SU-DHL-6 (cell line): Measurements from ENCODE around the gene GRID1.
"Not testable (repeated sequence)": the region's sequence is repeated elsewhere in the genome, so short reads cannot be mapped to it uniquely, and the experiment has no call there.

Experiments used
- H2AFZ ChIP-seq: fragments of 200-600 bp; sonication (generic); 2 replicates; pipeline ENCODE4 v1.6.1; 2014; ENCODE audit warnings: low read depth, mild to moderate bottlenecking, moderate library complexity, mixed read lengths, antibody characterized with exemption, low read length; ENCODE audit not compliant: severe bottlenecking
- H3F3A ChIP-seq: fragments of 200-600 bp; shearing (Covaris generic); 2 replicates; pipeline ENCODE4 v1.6.0; 2016; ENCODE audit warnings: antibody characterized with exemption, mild to moderate bottlenecking; ENCODE audit not compliant: insufficient read depth
- H3K27ac ChIP-seq: fragments of 200-600 bp; sonication (generic); 2 replicates; pipeline ENCODE4 v1.5.1; 2016; ENCODE audit warnings: low read depth, mild to moderate bottlenecking, low read length, moderate library complexity, mixed read lengths
- H3K27me3 ChIP-seq: fragments of 200-600 bp; sonication (generic), shearing (Covaris generic); 2 replicates; pipeline ENCODE4 v1.6.0; 2014; ENCODE audit warnings: mild to moderate bottlenecking, low read length
- H3K36me3 ChIP-seq: fragments of 200-600 bp; sonication (generic); 2 replicates; pipeline ENCODE4 v1.6.1; 2014; ENCODE audit warnings: mild to moderate bottlenecking, low read length, mixed read lengths
- H3K4me2 ChIP-seq: fragments of 300-600, 200-600 bp; shearing (Covaris generic), sonication (generic); 2 replicates; pipeline ENCODE4 v1.6.0; 2014; ENCODE audit warnings: low read length, low read depth, mild to moderate bottlenecking; ENCODE audit not compliant: poor library complexity, severe bottlenecking
- H3K4me3 ChIP-seq: fragments of 200-600 bp; sonication (generic); 2 replicates; pipeline ENCODE4 v1.5.1; 2014; ENCODE audit warnings: antibody characterized with exemption, low read length, mild to moderate bottlenecking, mixed read lengths; ENCODE audit not compliant: insufficient read depth, poor library complexity, severe bottlenecking
- H3K79me2 ChIP-seq: fragments of 200-600 bp; sonication (generic); 2 replicates; pipeline ENCODE4 v1.6.1; 2014; ENCODE audit warnings: mild to moderate bottlenecking, low read length, moderate library complexity; ENCODE audit not compliant: insufficient read depth
- H3K9ac ChIP-seq: fragments of 200-600 bp; sonication (generic); 2 replicates; pipeline ENCODE4 v1.7.0; 2014; ENCODE audit warnings: mild to moderate bottlenecking, low read length
- H3K9me2 ChIP-seq: fragments of 200-600 bp; sonication (generic); replicated peaks from 2 replicates; pipeline ENCODE4 v1.6.1; 2014; ENCODE audit warnings: low read length; ENCODE audit not compliant: insufficient read depth
- H3K9me3 ChIP-seq: fragments of 200-600 bp; sonication (generic); 2 replicates; pipeline ENCODE4 v1.6.1; 2014; ENCODE audit warnings: low read length, mixed read lengths; ENCODE audit not compliant: insufficient read depth
- H4K20me1 ChIP-seq: fragments of 200-600 bp; sonication (generic); 2 replicates; pipeline ENCODE4 v1.6.1; 2014; ENCODE audit warnings: low read depth, mild to moderate bottlenecking, antibody characterized with exemption, low read length, moderate library complexity, mixed read lengths
- EZH2phosphoT487 ChIP-seq: fragments of 200-600 bp; sonication (generic), shearing (Covaris generic); conservative IDR thresholded peaks from 2 replicates; pipeline ENCODE4 v1.6.1; 2018; ENCODE audit warnings: mild to moderate bottlenecking, antibody characterized with exemption, low read length, moderate library complexity, mixed read lengths
- TF ChIP-seq, protein P1 (sequence below): fragments of 200-600 bp; sonication (generic); IDR thresholded peaks from one replicate; pipeline ENCODE4 v1.5.1; 2017; ENCODE audit warnings: antibody characterized with exemption, mild to moderate bottlenecking, low read length, moderate library complexity; ENCODE audit not compliant: insufficient read depth, poor library complexity, severe bottlenecking

GRID1 gene

DNA sequence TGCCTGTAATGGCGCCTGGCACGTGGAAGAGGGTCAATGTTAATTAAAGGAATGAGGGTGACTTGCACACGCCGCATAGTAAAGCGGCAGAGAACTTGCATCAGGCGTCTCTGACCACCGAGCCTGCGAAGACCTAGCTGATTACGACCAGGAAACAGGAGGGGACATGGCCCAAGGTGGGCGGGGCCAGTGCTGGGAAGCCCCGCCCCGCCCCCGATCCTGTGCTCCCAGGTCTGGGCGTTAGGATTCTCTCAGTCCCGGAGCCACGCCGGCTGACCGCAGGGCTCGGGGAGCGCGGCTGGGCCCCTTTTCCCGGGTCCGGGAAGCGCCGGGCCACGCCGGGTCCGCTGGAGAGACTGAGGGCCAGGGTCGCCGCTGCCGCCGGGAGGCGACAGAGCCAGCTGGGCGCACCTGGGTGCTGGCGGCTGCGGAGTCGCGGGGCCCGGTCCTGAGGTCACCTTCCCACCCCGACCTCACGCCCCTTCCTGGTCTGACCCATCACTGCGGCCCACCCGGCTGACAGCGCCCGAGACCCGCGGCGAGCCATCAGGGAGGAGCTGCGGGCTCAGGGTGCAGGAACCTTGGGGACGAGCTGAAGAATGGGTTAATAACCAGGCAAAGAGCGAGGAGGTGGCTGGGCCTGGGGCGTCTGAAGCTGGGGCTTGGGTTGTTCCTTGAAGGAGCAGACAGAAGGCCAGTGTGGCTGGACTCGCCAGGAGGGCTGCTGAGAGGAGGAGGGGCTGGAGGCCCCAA is 23.0 kb upstream of the GRID1 start:
- no peaks in the 10 kb centered on the region for H3K9me2 ChIP-seq
- no peaks in the 10 kb centered on the region for H3K79me2 ChIP-seq
- H3K27me3 ChIP-seq, result no peaks in the 10 kb centered on the region
- H3K9me3 ChIP-seq, result no peaks in the 10 kb centered on the region
- no peaks in the 10 kb centered on the region for H3K36me3 ChIP-seq
- peak overlapping the region; percentile 55 for H2AFZ ChIP-seq
- H3F3A ChIP-seq, result peaks cover 52% of the 10 kb centered on the region
- peak overlapping the region; percentile 85 for H3K9ac ChIP-seq
- H3K4me2 ChIP-seq, result peak overlapping the region; percentile 96
- TF ChIP-seq, protein P1, sequence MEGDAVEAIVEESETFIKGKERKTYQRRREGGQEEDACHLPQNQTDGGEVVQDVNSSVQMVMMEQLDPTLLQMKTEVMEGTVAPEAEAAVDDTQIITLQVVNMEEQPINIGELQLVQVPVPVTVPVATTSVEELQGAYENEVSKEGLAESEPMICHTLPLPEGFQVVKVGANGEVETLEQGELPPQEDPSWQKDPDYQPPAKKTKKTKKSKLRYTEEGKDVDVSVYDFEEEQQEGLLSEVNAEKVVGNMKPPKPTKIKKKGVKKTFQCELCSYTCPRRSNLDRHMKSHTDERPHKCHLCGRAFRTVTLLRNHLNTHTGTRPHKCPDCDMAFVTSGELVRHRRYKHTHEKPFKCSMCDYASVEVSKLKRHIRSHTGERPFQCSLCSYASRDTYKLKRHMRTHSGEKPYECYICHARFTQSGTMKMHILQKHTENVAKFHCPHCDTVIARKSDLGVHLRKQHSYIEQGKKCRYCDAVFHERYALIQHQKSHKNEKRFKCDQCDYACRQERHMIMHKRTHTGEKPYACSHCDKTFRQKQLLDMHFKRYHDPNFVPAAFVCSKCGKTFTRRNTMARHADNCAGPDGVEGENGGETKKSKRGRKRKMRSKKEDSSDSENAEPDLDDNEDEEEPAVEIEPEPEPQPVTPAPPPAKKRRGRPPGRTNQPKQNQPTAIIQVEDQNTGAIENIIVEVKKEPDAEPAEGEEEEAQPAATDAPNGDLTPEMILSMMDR, result peak; percentile 12
- TF ChIP-seq EZH2phosphoT487, result no peak
- peak overlapping the region; percentile 52 for H3K4me3 ChIP-seq
- H3K27ac ChIP-seq, result peak overlapping the region; percentile 97
- no peaks in the 10 kb centered on the region for H4K20me1 ChIP-seq

DNA sequence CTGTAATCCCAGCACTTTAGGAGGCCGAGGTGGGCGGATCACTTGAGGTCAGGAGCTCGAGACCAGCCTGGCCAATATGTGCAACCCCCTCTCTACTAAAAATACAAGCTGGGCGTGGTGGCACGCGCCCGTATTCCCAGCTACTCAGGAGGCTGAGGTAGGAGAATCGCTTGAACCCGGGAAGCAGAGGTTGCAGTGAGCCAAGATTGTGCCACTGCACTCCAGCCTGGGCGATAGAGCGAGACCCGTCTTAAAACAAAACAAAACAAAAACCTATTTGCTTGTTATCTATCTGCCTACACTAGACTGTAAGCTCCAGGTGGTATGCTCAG is 22.5 kb upstream of the GRID1 start:
- not testable (repeated sequence) for H3K9me2 ChIP-seq, H3K9me3 ChIP-seq, H4K20me1 ChIP-seq, H3K79me2 ChIP-seq, H3K36me3 ChIP-seq, H3K27me3 ChIP-seq
- Histone ChIP-seq H3K4me3 (peak overlapping the region; percentile 52), H2AFZ (peak overlapping the region; percentile 55), H3K4me2 (peak overlapping the region; percentile 96), H3K9ac (peak overlapping the region; percentile 85), H3K27ac (peak overlapping the region; percentile 97), H3F3A (peaks cover 50% of the 10 kb centered on the region)

DNA sequence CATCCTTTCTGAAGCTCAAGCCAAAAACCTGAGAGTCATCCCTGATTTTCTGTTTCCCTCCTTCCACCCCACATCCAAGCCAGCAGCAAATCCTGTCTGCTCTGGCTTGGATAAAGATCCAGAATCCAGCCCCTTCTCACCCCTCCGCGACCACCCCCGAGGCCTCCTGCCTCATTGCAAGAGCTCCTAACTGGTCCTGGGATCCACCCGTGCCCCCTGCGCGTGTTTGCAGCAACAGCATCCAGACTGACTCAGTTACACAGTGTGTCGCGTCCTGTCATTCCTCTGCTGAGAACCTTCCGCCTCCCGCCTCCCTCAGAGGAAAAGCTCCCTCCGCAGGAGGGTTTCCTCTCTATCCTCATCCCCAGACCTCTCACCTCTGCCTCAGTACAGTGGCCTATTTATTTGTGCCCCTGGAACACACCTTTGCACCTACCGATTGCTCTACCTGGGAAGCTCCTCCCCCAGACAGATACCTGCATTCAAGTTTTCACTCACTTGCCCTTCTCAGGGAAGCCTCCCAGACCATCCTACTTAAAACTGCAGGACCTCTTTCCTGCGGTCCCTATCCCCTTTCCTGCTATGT is 21.6 kb upstream of the GRID1 start:
- H3K9me3 ChIP-seq, result no peaks in the 10 kb centered on the region
- H3K79me2 ChIP-seq, result no peaks in the 10 kb centered on the region
- no peaks in the 10 kb centered on the region for H3K9me2 ChIP-seq
- H3K4me3 ChIP-seq, result no peak overlapping the region
- no peak overlapping the region for H2AFZ ChIP-seq
- H3K27ac ChIP-seq, result no peak overlapping the region
- no peaks in the 10 kb centered on the region for H4K20me1 ChIP-seq
- no peak for TF ChIP-seq EZH2phosphoT487
- TF ChIP-seq, protein P1, result no peak
- no peak overlapping the region for H3K9ac ChIP-seq
- peaks cover 42% of the 10 kb centered on the region for H3F3A ChIP-seq
- no peaks in the 10 kb centered on the region; the same call in 1 of the 2 replicates for H3K36me3 ChIP-seq
- H3K27me3 ChIP-seq, result no peaks in the 10 kb centered on the region
- H3K4me2 ChIP-seq, result no peak overlapping the region

DNA sequence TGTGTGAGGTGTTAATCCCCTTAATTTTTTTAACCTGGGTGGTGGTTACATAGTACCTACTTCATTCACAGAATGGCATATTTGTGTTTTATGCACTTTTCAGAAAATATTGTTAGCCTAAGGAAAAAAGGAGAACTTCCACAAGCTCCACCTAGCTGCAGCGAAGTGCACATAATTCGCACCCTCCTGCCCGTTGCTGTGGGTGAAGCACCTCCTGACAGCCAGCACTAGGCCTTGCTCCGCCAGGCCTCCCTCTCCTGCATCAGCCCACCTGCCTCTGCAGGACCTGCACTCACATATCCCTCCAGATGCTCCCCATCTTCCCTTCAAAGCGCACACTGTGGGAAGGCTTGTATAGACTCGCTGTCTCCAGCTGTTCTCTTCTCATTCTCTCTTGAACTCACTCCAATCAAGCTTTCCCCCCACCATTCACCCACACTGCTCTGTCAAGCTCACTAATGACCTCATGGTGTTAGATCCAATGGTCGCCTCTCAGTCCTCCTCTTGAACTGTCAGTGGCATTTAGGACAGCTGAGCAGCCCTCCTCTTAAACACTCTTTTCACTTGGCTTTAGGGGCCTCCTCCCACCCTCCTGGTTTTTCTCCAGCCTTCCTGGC is 20.7 kb upstream of the GRID1 start:
- Histone ChIP-seq H3K4me3 (no peak overlapping the region), H3K79me2 (no peaks in the 10 kb centered on the region), H3K27me3 (no peaks in the 10 kb centered on the region), H3K9me3 (no peaks in the 10 kb centered on the region), H3K4me2 (no peak overlapping the region), H3F3A (peaks cover 32% of the 10 kb centered on the region), H2AFZ (no peak overlapping the region), H3K36me3 (no peaks in the 10 kb centered on the region; the same call in 1 of the 2 replicates), H3K9me2 (no peaks in the 10 kb centered on the region), H3K27ac (no peak overlapping the region), H3K9ac (no peak overlapping the region), H4K20me1 (no peaks in the 10 kb centered on the region)
- TF ChIP-seq EZH2phosphoT487, result no peak
- TF ChIP-seq, protein P1, result no peak
